Measurements from ENCODE around the gene MED26.

The MED26 gene

DNA sequence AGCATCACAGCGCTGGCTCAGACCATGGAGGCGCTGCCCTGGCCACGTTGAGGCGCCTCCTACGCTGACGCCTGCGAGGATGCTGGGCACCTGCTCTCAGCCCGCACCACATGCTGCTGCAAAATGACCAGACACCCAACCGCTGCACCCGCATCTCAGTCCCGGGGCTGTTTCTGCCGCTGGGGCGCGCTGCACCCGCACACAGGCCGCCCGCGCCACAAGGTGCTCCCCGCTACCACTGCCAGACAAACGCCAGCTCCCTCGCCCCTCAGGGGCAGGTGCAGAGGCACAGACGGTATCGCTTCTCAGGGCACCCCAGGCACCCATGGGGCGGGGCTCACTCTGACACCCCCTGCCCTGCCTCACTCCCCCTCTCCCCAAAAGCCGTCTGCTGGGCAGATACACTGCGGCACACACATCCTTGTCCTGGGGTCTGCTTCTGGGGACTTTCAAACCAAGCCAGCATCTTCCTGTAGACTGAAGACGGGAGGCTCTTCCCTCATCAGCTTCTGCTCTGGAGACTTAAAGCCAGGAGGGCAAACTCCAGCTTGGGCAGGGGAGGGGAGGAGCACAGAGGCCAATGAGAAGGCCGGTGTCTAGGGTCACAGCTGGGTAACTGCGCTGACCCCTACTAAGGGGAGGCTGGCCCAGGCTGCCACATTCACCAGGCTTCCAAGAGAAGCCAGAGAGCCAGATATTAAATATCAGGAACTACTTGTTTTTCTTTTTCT lies 102.1 kb downstream of the MED26 start:
- peaks cover 89% of the 10 kb centered on the region for H3K36me3 ChIP-seq (ENCODE audit: insufficient read depth, low read length)
- no peaks in the 10 kb centered on the region for H3K9me3 ChIP-seq (ENCODE audit: low read length)
- no peaks in the 10 kb centered on the region for H3K4me1 ChIP-seq (ENCODE audit: insufficient read depth, low read length)
- H2AFZ ChIP-seq (ENCODE audit: low read depth, low read length): no peak overlapping the region
- no peaks in the 10 kb centered on the region for H3K27me3 ChIP-seq (ENCODE audit: insufficient read depth, low read length)
- H3K4me3 ChIP-seq (ENCODE audit: low read length): no peak overlapping the region

DNA sequence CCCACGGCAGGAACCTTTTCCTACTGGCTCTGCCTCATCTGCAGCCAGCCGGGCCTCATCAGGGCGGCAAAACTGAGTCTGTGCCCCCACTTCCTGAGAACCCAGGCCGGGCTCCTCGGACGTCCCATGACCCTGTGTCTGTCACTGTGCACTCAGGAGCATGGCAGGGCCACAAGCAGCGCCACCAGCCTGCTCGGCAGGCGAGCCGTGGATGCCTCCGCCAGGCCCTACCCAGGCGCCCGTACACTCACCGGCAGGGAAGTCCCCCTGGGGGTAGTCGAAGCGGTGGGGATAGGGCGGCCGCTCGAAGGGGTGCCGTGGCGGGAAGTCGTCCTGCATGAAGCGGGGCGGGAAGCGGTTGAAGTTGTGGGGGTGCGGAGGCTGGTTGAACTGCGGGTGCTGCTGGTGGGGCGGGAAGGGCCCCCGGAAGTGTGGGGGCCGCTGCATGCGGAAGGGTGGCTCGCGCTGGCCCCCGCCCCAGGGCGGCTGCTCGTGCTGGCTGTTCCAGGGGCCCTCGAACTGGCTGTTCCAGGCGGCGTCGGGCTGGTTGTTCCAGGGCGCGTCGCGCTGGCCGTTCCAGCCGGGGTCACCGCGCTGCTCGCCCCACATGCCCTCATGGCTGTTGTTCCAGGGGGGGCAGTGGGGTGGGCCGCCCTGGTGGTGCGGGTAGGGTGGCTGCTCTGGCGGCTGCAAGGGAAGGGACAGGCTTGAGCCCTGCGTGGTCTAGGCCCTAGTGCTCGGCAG lies 102.8 kb downstream of the MED26 start:
- Histone ChIP-seq H3K4me1 (ENCODE audit: insufficient read depth, low read length) (no peaks in the 10 kb centered on the region), H3K4me3 (ENCODE audit: low read length) (no peak overlapping the region), H2AFZ (ENCODE audit: low read depth, low read length) (no peak overlapping the region), H3K27me3 (ENCODE audit: insufficient read depth, low read length) (no peaks in the 10 kb centered on the region), H3K9me3 (ENCODE audit: low read length) (no peaks in the 10 kb centered on the region), H3K36me3 (ENCODE audit: insufficient read depth, low read length) (peaks cover 89% of the 10 kb centered on the region)

All from neuron (in vitro differentiated cells).